GM18909 (cell line): ENCODE measurements around the gene FOSB.

Source experiments
- ATAC-seq: cut with Tn5 transposase; IDR thresholded peaks from one replicate; pipeline ENCODE4 v1.9.1; 2021; ENCODE audit warnings: mild to moderate bottlenecking; ENCODE audit not compliant: unreplicated experiment, poor library complexity

The FOSB gene

GRCh38 chr19:45517238-45517637 is 49.4 kb downstream of the FOSB start:
- no peak for ATAC-seq

GRCh38 chr19:45517641-45518468 is 50.1 kb downstream of the FOSB start:
- ATAC-seq = no peak

GRCh38 chr19:45518469-45518826 is 50.7 kb downstream of the FOSB start:
- ATAC-seq = no peak

GRCh38 chr19:45522010-45522941 is 54.5 kb downstream of the FOSB start:
- no peak for ATAC-seq

- peak; percentile 70 for ATAC-seq
Observed at GRCh38 chr19:45523642-45524256, 56.0 kb downstream of the FOSB start.

- ATAC-seq = no peak
Observed at GRCh38 chr19:45524575-45525129, 56.9 kb downstream of the FOSB start.
